GM21360 (cell line): ENCODE measurements around the gene SNTA1.
A peak's percentile ranks its signal among the peaks of the same experiment; 100 is the strongest.
"Not testable (repeated sequence)": the region's sequence is repeated elsewhere in the genome, so short reads cannot be mapped to it uniquely, and the experiment has no call there.

Source experiments
- ATAC-seq: cut with Tn5 transposase; IDR thresholded peaks from one replicate; pipeline ENCODE4 v1.9.1; 2021; ENCODE audit warnings: mild to moderate bottlenecking, moderate library complexity; ENCODE audit not compliant: unreplicated experiment

Gene SNTA1

GRCh38 chr20:33466303-33466646 is 22.7 kb upstream of the SNTA1 start:
- ATAC-seq, result no peak

DNA sequence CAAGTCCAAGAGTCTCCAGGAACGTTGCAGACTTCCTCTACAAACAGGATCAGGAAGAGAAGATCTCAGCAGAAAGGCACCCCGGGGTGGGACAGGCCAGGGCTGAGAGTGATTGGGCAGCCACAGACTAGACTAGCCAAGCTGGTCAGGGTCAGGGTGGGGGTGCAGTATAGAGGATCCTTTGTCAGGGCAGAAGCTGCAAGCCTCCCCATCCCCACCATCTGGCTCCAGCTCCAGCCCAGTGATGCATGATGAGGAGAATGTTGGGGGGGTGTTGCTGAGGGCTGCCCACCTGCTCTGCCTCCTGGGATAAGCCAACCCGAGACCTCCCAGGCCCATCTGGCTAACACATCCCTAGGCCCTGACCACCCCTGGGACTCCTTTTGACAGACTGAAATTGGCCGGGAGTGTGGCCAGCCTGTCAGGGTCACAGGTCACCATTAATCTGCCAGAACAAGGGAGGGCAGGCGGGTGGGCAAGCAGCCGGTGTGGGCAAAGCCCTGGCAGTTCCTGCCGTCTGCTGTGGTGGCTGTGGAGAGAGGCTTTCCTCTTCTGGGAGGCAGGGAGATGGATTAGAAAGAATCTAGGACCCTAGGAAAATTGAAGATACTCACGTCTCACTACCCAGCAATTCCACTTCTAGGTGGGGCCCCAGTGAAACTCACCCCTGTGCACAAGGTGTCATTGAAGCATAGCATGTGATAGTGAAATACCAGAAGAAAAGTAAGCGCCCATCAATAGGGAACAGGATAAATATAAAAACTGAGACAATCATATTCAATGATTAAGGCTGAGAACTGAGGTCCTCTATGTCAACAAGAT is 22.1 kb upstream of the SNTA1 start:
- ATAC-seq, result no peak

- not testable (repeated sequence) for ATAC-seq
These were observed 21.2 kb upstream of the SNTA1 start for GRCh38 chr20:33464759-33465158.

GRCh38 chr20:33463332-33464101 is 20.0 kb upstream of the SNTA1 start:
- no peak for ATAC-seq

- ATAC-seq, result no peak
These were observed 17.1 kb upstream of the SNTA1 start for GRCh38 chr20:33460711-33461110.

DNA sequence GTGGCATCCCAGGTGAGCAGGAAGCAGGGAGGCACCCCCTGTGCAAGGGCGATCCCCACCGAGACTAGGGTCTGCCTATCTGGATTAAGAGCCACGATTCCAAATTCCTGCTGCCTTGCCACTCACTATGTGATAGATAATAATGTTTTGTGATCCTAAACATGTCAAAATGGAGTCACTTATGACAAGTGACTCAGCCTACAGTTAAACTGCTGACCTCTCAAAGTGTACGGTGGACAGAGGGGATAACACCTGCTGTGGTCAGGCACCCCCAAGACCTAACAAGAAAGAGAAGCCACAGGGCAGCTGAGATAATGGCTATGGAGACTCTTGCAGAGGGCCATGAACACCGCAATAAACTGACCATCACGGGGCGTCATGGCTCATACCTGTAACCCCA is 16.0 kb upstream of the SNTA1 start:
- no peak for ATAC-seq

DNA sequence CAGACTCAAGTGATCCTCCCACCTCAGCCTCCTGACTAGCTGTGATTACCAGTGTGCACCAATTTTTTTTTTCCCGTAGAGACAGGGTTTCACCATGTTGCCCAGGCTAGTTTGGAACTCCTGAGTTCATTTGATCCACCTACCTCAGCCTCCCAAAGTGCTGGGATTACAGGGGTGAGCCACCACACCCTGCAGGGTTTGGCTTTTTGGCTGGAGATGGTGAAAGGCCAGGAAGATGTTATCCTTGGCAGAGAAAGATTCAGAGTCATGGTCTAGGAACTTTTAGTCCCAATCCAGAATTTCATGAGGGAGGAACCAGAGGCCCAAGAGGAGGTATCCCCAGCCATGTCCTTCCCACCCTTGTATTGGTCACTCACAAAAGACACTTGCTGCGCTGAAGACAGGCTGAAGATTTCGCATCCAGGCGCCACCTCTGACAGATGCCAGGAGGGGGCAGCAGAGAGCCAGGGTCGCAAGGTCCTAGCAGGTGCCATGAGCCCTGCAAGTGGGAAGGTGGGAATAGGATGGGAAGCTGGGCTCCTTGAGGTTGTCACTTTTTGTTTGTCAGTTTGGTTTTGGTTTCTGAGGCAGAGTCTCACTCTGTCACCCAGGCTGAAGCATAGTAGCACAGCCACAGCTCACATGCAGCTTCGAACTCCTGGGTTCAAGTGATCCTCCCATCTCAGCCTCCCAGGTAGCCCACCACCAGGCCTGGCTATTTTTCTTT is 13.5 kb upstream of the SNTA1 start:
- ATAC-seq, result peak; percentile 51

- ATAC-seq, result no peak
These were observed 7.3 kb upstream of the SNTA1 start for GRCh38 chr20:33450867-33451266.

- no peak for ATAC-seq
These were observed 2.5 kb upstream of the SNTA1 start for GRCh38 chr20:33445881-33446625.

DNA sequence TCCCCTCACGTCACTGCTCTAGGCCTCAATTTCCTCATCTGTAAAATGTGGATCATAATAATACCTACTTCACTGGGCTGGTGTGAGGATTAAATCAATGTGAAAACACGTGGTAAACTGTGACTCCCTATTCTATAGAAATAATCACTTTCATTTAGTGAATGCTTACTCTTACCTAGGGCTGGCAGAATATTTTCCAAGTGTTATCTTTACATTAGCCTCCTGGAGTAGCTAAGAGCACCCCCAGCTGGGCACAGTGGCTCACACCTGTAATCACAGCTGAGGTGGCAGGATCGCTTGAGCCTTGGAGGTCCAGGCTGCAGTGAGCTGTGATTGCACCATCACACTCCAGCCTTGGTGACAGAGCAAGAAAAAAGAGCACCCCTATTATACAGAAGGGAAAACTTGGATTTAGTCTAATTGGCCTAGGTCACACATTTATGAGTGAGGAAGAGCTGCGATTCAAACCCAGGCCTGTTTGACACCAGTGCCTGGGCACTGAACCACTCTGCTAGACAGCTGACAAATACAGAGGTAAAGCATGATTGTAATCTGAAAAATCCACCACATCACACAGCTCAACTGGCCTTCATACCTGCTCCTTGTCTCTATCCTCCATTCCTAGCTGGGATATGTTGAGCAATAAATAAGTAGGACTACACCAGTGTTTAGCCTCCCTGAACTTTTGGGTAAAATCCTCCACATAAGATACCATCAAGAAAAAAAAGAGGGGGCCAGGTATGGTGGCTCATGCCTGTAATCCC is 1.4 kb upstream of the SNTA1 start:
- ATAC-seq, result no peak

DNA sequence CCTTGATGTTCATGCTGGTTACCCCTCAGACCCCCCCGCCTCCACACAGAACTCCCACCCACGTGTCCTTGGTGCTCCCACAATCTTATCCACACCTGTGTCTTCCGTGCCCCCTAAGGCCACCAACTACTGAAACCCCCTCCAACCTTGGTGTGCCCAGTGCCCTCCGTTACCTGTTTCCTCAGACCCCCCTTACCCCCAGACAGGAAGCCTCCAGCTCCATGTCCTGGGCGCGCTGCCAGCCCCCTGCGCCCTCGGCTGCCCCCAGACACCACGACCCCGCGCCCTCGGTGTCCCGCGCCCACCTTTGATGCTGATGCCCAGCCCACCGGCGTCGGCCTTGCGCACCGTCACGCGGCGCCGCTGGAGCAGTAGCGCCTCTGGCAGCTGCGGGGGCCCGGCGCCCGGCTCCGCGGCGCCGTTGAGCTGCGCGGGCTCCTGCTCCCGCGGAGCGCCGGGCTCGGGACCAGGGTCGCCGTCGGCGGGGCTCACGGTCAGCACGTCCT is 504 bp downstream of the SNTA1 start:
- no peak for ATAC-seq

DNA sequence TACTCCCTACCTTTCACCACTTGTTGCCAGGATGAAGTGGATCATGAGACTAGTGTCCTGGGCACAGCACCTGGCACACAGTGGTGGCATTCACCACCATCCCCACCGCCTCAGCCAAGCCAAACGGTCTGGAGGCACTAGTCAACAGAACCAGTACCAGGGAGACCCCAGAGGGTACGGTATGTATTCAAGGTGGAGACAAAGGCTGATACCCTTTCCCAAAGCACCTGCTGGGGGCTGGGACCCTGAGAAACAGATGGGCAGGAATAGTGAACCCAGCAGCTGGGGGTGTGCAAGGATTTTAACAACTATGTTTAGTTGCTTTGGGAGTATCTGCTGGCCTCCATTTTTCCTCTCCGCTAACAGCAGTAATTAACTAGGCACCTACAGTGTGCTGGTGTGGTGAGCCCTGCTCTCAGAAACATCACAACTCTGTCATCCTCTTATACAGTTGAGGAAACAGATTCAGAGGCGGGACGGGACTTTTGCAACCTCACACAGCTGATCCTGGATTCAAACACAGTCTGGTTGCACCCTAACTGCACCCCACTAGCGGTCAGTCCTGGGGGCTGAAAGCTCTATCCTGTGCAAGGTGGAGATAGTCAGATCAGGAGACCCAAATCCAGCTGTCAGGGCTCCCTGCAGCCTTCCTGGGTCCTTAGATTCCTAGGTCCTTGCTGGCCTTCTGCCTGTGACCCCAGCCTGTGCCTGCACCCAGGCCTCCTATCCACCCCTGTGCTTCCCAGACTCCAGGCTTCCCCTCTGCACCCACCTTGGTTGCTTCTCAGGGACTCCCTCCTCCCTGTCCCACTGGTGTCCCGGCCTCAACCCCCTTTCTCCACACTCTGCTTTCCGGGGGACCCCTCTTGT is 1.2 kb downstream of the SNTA1 start:
- no peak for ATAC-seq

GRCh38 chr20:33441142-33441955 is 2.2 kb downstream of the SNTA1 start:
- no peak for ATAC-seq

- not testable (repeated sequence) for ATAC-seq
These were observed 3.0 kb downstream of the SNTA1 start for GRCh38 chr20:33440562-33440961.

- ATAC-seq, result no peak
These were observed 5.1 kb downstream of the SNTA1 start for GRCh38 chr20:33438481-33438880.

GRCh38 chr20:33437141-33437911 is 6.2 kb downstream of the SNTA1 start:
- no peak for ATAC-seq

DNA sequence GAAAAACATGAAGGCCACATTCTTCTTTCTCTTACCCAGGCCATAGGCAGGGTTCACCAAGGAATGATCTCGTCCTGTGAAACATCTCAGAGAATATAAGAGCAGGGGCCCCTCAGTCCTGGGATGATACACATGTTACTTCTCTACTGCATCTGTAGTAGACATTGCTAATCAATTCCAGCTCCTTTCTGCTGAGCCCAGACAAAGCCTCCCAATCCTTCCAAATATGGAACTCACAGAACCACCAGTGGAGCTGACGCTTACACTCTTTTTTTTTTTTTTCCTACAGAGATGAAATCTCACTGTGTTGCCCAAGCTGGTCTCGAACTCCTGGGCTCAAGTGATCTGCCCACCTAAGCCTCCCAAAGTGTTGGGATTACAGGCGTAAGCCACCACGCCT is 9.1 kb downstream of the SNTA1 start:
- no peak for ATAC-seq
